ENCODE measurements around the gene AP1M2.

AP1M2 gene

DNA sequence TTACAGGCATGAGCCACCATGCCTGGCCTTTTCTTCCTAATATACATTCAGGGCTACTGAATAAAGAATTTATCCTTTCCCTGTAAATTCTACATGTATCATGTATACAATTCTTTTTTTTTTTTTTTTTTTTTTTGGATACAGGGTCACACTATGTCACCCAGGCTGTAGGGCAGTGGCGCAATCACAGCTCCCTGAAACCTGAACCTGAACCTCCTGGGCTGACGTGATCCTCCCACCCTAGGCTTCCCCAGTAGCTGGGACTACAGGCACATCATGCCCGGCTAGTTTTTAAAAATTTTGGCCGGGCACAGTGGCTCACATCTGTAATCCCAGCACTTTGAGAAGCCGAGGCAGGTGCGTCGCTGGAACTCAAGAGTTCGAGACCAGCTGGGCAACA lies 31.7 kb upstream of the AP1M2 start:
- Histone ChIP-seq H3K4me3 (ENCODE audit: low read depth, low read length) (no peak overlapping the region), H3K27me3 (ENCODE audit: control insufficient read depth, insufficient read depth, low read length) (no peaks in the 10 kb centered on the region), H3K9ac (ENCODE audit: low read length) (no peak overlapping the region), H3K4me1 (ENCODE audit: control insufficient read depth, insufficient read depth, low read length) (no peaks in the 10 kb centered on the region), H3K27ac (ENCODE audit: low read depth, low read length) (no peak overlapping the region), H3K36me3 (ENCODE audit: control insufficient read depth, insufficient read depth, low read length) (no peaks in the 10 kb centered on the region; the same call in 1 of the 2 replicates), H3K9me3 (ENCODE audit: control insufficient read depth, insufficient read depth, low read depth, low read length) (no peaks in the 10 kb centered on the region)

DNA sequence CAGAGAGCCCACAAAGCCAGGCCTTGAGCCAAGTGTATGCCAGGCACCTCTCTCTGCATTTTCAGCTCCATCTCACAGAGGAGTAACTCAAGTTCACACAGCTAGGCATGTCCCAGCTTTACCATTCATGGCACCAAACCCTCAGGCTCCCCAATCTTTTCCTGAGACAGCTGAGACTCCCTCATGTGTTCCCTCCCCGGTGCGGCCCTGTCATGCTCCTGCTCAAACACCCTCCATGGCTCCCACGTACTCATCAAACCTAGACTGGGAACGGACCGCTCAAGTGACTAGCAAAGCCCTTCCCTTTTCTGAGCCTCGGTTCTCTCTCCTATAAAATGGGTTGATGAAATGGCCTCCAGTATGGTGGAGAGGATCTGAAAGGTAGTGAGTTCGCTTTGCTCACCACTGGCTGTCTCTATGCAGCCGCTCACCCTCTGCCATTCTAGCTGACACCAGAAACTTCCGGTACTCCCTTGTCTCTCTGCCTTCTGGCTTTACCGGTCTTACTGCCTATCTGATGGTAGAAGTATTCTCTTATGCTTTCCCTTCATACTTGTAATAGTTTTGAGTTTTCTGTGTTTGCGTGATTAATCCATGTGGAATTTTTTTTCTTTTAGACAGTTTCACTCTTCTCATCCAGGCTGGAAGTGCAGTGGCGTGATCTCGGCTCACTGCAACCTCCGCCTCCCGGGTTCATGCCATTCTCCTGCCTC lies 30.5 kb upstream of the AP1M2 start:
- no peak overlapping the region for H3K27ac ChIP-seq (ENCODE audit: low read depth, low read length)
- no peaks in the 10 kb centered on the region for H3K9me3 ChIP-seq (ENCODE audit: control insufficient read depth, insufficient read depth, low read depth, low read length)
- no peak overlapping the region for H3K9ac ChIP-seq (ENCODE audit: low read length)
- no peak overlapping the region for H3K4me3 ChIP-seq (ENCODE audit: low read depth, low read length)
- H3K27me3 ChIP-seq (ENCODE audit: control insufficient read depth, insufficient read depth, low read length) = no peaks in the 10 kb centered on the region
- no peaks in the 10 kb centered on the region; the same call in 1 of the 2 replicates for H3K36me3 ChIP-seq (ENCODE audit: control insufficient read depth, insufficient read depth, low read length)
- H3K4me1 ChIP-seq (ENCODE audit: control insufficient read depth, insufficient read depth, low read length) = no peaks in the 10 kb centered on the region

DNA sequence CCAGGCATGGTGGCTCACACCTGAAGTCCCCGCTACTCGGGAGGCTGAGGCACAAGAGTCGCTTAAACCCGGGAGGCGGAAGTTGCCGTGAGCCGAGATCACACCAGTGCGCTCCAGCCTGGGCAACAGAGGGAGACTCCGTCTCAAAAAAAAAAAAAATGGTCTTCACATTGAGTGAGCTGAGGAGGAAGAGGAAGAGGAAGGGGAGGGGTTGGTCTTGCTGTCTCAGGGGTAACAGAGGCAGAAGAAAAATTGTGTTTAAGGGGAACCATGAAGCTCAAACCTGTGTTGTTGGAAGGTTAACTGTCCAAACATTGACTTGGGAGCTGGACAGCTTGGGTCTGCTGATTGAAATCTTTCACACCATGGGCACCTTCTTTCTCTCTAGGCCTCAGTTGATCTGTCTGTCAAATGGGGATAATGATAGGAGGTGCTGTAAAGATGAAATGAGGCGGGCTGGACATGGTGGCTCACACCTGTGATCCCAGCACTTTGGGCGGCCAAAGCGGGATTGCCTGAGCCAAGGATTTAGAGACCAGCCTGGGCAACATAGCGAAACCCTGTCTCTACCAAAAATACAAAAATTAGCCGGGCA lies 28.4 kb upstream of the AP1M2 start:
- Histone ChIP-seq H3K27me3 (ENCODE audit: control insufficient read depth, insufficient read depth, low read length) (no peaks in the 10 kb centered on the region), H3K4me1 (ENCODE audit: control insufficient read depth, insufficient read depth, low read length) (no peaks in the 10 kb centered on the region), H3K4me3 (ENCODE audit: low read depth, low read length) (no peak overlapping the region), H3K36me3 (ENCODE audit: control insufficient read depth, insufficient read depth, low read length) (no peaks in the 10 kb centered on the region; the same call in 1 of the 2 replicates), H3K9ac (ENCODE audit: low read length) (no peak overlapping the region), H3K9me3 (ENCODE audit: control insufficient read depth, insufficient read depth, low read depth, low read length) (no peaks in the 10 kb centered on the region), H3K27ac (ENCODE audit: low read depth, low read length) (no peak overlapping the region)

DNA sequence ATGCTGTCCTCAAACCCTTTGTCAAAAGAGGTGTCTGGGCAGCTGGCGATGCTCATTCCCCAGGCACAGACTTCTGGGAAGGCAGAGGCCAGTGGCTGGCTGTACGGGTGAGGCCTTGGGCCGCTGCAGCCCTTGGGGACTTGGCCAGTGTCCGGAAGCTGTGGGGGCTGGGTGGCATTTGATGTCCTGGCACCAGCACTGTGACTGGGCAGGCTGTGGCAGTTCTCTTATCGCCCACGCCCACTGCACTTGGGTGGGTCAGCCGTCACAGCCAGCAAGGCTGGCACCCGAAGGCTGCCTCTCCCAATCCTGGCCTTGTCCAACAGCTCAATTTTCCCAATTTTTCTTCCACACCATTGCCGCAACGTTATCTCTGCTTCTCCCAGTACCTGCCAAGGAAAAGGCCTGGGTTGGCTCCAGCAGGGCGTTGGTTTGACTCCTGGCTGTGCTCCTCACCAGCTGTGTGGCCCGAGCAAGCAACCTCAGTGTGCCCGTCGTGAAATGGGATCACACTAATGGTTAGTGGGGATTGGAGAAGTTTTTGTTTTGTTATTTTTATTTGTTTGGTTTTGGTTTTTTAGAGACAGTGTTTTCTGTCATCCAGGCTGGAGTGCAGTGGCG lies 25.5 kb upstream of the AP1M2 start:
- H3K27ac ChIP-seq (ENCODE audit: low read depth, low read length) = no peak overlapping the region
- H3K4me1 ChIP-seq (ENCODE audit: control insufficient read depth, insufficient read depth, low read length) = no peaks in the 10 kb centered on the region
- no peaks in the 10 kb centered on the region for H3K27me3 ChIP-seq (ENCODE audit: control insufficient read depth, insufficient read depth, low read length)
- no peak overlapping the region for H3K9ac ChIP-seq (ENCODE audit: low read length)
- no peaks in the 10 kb centered on the region for H3K36me3 ChIP-seq (ENCODE audit: control insufficient read depth, insufficient read depth, low read length)
- H3K9me3 ChIP-seq (ENCODE audit: control insufficient read depth, insufficient read depth, low read depth, low read length) = no peaks in the 10 kb centered on the region
- no peak overlapping the region for H3K4me3 ChIP-seq (ENCODE audit: low read depth, low read length)

DNA sequence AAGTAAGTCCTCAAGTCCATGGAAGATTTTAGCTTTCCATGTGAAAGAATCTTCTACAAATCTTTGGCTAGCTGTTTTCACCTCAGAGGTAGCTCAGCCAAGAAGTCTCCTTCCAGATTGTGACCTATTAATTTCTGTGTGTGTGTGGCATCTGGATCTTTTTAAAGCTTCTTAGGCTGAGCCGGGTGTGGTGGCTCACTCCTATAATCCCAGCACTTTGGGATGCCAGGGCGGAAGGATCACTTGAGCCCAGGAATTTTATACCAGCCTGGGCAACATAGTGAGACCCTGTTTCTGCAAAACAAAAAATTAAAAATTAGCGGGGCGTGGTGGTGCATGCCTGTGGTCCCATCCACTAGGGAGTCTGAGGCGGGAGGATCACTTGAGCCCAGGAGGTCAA lies 24.8 kb upstream of the AP1M2 start:
- no peaks in the 10 kb centered on the region for H3K27me3 ChIP-seq (ENCODE audit: control insufficient read depth, insufficient read depth, low read length)

DNA sequence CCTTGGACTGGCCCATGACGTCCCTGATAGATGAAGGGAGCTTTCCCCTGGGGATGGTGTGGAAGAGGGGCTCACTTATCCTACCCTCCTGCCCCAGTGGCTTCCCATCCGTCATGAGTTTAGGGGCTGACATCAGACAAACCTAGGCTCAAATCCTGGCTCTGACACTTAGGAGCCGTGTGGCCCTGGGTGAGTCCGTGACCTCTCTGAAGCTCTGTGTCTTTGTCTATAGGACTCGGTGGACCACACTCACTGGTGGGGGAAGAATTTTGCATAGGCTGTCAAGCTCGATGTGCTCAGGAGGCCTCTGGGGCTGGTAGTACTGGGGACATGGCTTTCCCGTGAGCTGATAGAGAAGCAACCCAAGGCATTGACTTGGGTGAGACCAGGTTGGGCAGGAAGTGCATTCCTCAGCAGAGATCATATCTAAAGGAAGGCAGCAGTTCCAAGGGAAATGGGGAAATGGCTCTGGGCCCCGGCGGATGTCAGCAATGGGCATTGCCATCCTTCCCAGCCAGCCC lies 17.4 kb upstream of the AP1M2 start:
- Histone ChIP-seq H3K27me3 (ENCODE audit: control insufficient read depth, insufficient read depth, low read length) (no peaks in the 10 kb centered on the region), H3K4me1 (ENCODE audit: control insufficient read depth, insufficient read depth, low read length) (peaks cover 19% of the 10 kb centered on the region), H3K9ac (ENCODE audit: low read length) (no peak overlapping the region), H3K9me3 (ENCODE audit: control insufficient read depth, insufficient read depth, low read depth, low read length) (no peaks in the 10 kb centered on the region), H3K36me3 (ENCODE audit: control insufficient read depth, insufficient read depth, low read length) (no peaks in the 10 kb centered on the region), H3K4me3 (ENCODE audit: low read depth, low read length) (no peak overlapping the region; the same call in 1 of the 2 replicates), H3K27ac (ENCODE audit: low read depth, low read length) (no peak overlapping the region)

More for the DNA sequence above, 24.8 kb upstream of the AP1M2 start:
- Histone ChIP-seq H3K9me3 (ENCODE audit: control insufficient read depth, insufficient read depth, low read depth, low read length) (no peaks in the 10 kb centered on the region), H3K4me3 (ENCODE audit: low read depth, low read length) (no peak overlapping the region), H3K4me1 (ENCODE audit: control insufficient read depth, insufficient read depth, low read length) (no peaks in the 10 kb centered on the region), H3K9ac (ENCODE audit: low read length) (no peak overlapping the region), H3K27ac (ENCODE audit: low read depth, low read length) (no peak overlapping the region), H3K36me3 (ENCODE audit: control insufficient read depth, insufficient read depth, low read length) (no peaks in the 10 kb centered on the region)

DNA sequence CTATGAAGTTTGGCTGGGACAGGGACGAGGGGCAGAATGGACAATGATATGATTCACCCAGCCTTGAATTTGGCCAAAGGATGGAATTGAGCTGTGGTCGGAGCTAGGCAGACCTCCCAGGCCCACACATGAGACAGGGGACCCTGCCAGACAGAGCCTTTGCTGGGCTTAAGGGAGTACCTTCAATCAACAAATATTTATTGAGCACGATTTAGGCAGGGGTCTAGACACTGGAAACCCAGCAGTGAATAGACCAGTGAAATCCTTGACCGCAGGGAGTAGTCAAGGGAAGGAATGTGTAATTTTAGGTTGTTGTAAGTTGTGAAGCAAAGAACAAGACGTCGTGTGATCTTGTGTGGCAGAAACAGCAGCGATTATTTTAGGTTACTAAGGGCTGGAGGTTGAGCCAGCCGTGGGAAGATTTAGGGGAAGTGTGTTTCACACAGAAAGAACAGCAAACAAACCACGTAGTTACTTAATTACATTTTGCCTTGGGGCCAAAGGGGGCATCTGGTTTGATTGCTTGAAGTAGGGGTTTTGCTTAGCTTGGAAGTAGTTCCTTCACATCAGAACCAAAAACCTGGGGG lies 16.9 kb upstream of the AP1M2 start:
- Histone ChIP-seq H3K27me3 (ENCODE audit: control insufficient read depth, insufficient read depth, low read length) (no peaks in the 10 kb centered on the region), H3K9me3 (ENCODE audit: control insufficient read depth, insufficient read depth, low read depth, low read length) (no peaks in the 10 kb centered on the region), H3K27ac (ENCODE audit: low read depth, low read length) (no peak overlapping the region; the same call in 1 of the 2 replicates), H3K9ac (ENCODE audit: low read length) (peak overlapping the region; percentile 94), H3K36me3 (ENCODE audit: control insufficient read depth, insufficient read depth, low read length) (no peaks in the 10 kb centered on the region), H3K4me3 (ENCODE audit: low read depth, low read length) (peak overlapping the region; percentile 99), H3K4me1 (ENCODE audit: control insufficient read depth, insufficient read depth, low read length) (peaks cover 19% of the 10 kb centered on the region)

DNA sequence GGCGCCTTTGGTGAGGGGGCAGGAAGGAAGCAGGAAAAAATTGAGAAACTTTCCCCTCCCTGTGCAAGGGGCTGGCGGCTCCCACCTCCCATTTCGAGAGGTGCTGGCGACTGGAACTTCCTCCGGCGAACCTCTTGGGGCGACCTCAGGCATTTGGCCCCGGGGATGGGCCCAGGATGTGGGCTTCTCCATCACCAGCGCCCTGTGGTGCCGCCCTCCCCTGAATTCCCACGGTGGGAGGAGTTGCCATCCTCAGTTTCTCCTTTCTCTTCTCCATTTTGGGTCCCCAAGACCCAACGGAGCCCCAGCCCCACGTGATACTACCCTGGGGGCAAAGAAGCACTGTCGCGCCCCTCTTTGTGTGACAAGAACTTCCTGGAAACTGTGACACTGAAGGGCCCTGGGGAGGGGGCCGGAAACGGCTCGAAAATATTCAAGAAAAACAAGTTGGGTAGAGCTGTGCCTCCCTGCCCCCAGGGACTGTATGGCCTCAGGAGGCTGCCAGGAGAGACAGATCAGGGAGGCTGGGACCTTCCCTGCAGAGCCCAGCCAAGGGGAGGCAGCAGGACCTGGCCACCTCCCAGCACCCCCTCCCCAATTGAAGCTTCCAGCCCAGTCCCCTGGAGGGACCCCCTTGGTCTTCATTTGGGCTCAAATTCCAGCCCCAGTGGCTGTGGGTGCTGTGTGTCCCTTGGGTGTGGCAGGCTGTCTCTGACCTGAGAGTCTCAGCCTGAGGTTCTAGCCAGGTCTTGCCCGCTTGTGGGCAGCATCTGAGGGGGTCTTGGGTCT lies 16.2 kb upstream of the AP1M2 start:
- Histone ChIP-seq H3K27ac (ENCODE audit: low read depth, low read length) (peak overlapping the region; percentile 83; the same call in 1 of the 2 replicates), H3K4me3 (ENCODE audit: low read depth, low read length) (peak overlapping the region; percentile 99), H3K36me3 (ENCODE audit: control insufficient read depth, insufficient read depth, low read length) (no peaks in the 10 kb centered on the region), H3K27me3 (ENCODE audit: control insufficient read depth, insufficient read depth, low read length) (no peaks in the 10 kb centered on the region), H3K9me3 (ENCODE audit: control insufficient read depth, insufficient read depth, low read depth, low read length) (no peaks in the 10 kb centered on the region), H3K4me1 (ENCODE audit: control insufficient read depth, insufficient read depth, low read length) (peaks cover 19% of the 10 kb centered on the region), H3K9ac (ENCODE audit: low read length) (peak overlapping the region; percentile 94)

DNA sequence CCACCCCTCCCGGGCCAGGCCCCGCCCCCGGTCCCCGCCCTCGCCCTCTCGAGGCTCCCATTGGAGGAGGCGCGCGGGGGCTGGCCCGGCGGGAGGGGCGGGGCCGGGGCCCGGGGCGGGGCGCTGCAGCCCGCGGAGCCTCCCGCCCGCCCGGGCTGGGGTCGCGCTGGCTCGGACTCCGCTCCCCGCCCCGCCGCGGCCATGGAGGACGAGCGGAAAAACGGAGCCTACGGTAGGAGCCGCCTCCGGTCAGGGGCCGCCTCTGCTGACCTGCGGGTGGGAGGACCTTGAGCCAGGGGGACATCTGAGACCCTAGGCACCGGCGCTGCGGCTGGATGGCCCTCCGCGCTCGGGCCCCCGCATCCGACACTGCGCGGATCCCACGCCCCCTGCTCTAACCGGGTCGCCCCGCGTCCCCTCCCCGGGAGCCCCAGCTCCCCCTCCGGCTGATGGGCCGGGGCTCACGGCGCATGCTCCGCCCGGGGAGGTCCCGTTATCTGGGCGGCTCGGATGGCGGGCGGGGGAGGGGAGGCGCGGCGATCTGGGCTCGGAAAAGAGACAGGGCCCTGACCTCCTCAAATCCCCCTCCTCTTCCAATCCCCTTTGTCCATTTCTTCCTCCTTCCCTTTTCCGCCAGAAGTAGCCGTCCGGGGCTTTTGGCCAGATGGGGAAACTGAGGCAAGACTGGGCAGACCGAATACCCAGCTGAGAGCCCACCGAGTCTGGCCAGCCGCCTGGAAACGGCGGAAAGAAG lies 15.4 kb upstream of the AP1M2 start:
- Histone ChIP-seq H3K36me3 (ENCODE audit: control insufficient read depth, insufficient read depth, low read length) (no peaks in the 10 kb centered on the region), H3K4me1 (ENCODE audit: control insufficient read depth, insufficient read depth, low read length) (peaks cover 19% of the 10 kb centered on the region), H3K27ac (ENCODE audit: low read depth, low read length) (peak overlapping the region; percentile 83; the same call in 1 of the 2 replicates), H3K9me3 (ENCODE audit: control insufficient read depth, insufficient read depth, low read depth, low read length) (no peaks in the 10 kb centered on the region), H3K9ac (ENCODE audit: low read length) (peak overlapping the region; percentile 94), H3K27me3 (ENCODE audit: control insufficient read depth, insufficient read depth, low read length) (no peaks in the 10 kb centered on the region), H3K4me3 (ENCODE audit: low read depth, low read length) (peak overlapping the region; percentile 99)

DNA sequence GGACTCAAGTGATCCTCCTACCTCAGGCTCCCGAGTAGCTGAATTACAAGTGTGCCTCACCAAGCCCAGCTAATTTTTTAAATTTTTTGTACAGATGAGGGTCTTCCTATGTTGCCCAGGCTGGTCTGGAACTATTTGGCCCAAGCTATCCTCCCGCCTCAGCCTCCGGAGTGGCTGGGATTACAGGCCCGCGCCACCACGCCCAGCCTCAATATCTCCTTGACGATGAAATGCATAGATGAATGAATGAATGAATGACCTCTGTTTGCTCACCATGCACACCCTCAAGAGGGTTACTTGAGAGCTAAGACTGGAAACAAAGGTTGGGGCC lies 14.9 kb upstream of the AP1M2 start:
- no peaks in the 10 kb centered on the region for H3K36me3 ChIP-seq (ENCODE audit: control insufficient read depth, insufficient read depth, low read length)
- no peak overlapping the region for H3K27ac ChIP-seq (ENCODE audit: low read depth, low read length)
- H3K4me3 ChIP-seq (ENCODE audit: low read depth, low read length) = peak overlapping the region; percentile 37; the same call in 1 of the 2 replicates
- no peaks in the 10 kb centered on the region for H3K27me3 ChIP-seq (ENCODE audit: control insufficient read depth, insufficient read depth, low read length)
- H3K9me3 ChIP-seq (ENCODE audit: control insufficient read depth, insufficient read depth, low read depth, low read length) = no peaks in the 10 kb centered on the region
- H3K4me1 ChIP-seq (ENCODE audit: control insufficient read depth, insufficient read depth, low read length) = peaks cover 19% of the 10 kb centered on the region
- no peak overlapping the region for H3K9ac ChIP-seq (ENCODE audit: low read length)
